SU-DHL-6 (cell line): ENCODE data around the gene EPAS1.

Experiments
- H2AFZ ChIP-seq: fragments of 200-600 bp; sonication (generic); 2 replicates; pipeline ENCODE4 v1.6.1; 2014; ENCODE audit warnings: low read depth, mild to moderate bottlenecking, moderate library complexity, mixed read lengths, antibody characterized with exemption, low read length; ENCODE audit not compliant: severe bottlenecking
- H3F3A ChIP-seq: fragments of 200-600 bp; shearing (Covaris generic); 2 replicates; pipeline ENCODE4 v1.6.0; 2016; ENCODE audit warnings: antibody characterized with exemption, mild to moderate bottlenecking; ENCODE audit not compliant: insufficient read depth
- H3K27ac ChIP-seq: fragments of 200-600 bp; sonication (generic); 2 replicates; pipeline ENCODE4 v1.5.1; 2016; ENCODE audit warnings: low read depth, mild to moderate bottlenecking, low read length, moderate library complexity, mixed read lengths
- H3K27me3 ChIP-seq: fragments of 200-600 bp; sonication (generic), shearing (Covaris generic); 2 replicates; pipeline ENCODE4 v1.6.0; 2014; ENCODE audit warnings: mild to moderate bottlenecking, low read length
- H3K36me3 ChIP-seq: fragments of 200-600 bp; sonication (generic); 2 replicates; pipeline ENCODE4 v1.6.1; 2014; ENCODE audit warnings: mild to moderate bottlenecking, low read length, mixed read lengths
- H3K4me2 ChIP-seq: fragments of 300-600, 200-600 bp; shearing (Covaris generic), sonication (generic); 2 replicates; pipeline ENCODE4 v1.6.0; 2014; ENCODE audit warnings: low read length, low read depth, mild to moderate bottlenecking; ENCODE audit not compliant: poor library complexity, severe bottlenecking
- H3K4me3 ChIP-seq: fragments of 200-600 bp; sonication (generic); 2 replicates; pipeline ENCODE4 v1.5.1; 2014; ENCODE audit warnings: antibody characterized with exemption, low read length, mild to moderate bottlenecking, mixed read lengths; ENCODE audit not compliant: insufficient read depth, poor library complexity, severe bottlenecking
- H3K79me2 ChIP-seq: fragments of 200-600 bp; sonication (generic); 2 replicates; pipeline ENCODE4 v1.6.1; 2014; ENCODE audit warnings: mild to moderate bottlenecking, low read length, moderate library complexity; ENCODE audit not compliant: insufficient read depth
- H3K9ac ChIP-seq: fragments of 200-600 bp; sonication (generic); 2 replicates; pipeline ENCODE4 v1.7.0; 2014; ENCODE audit warnings: mild to moderate bottlenecking, low read length
- H3K9me2 ChIP-seq: fragments of 200-600 bp; sonication (generic); replicated peaks from 2 replicates; pipeline ENCODE4 v1.6.1; 2014; ENCODE audit warnings: low read length; ENCODE audit not compliant: insufficient read depth
- H3K9me3 ChIP-seq: fragments of 200-600 bp; sonication (generic); 2 replicates; pipeline ENCODE4 v1.6.1; 2014; ENCODE audit warnings: low read length, mixed read lengths; ENCODE audit not compliant: insufficient read depth
- H4K20me1 ChIP-seq: fragments of 200-600 bp; sonication (generic); 2 replicates; pipeline ENCODE4 v1.6.1; 2014; ENCODE audit warnings: low read depth, mild to moderate bottlenecking, antibody characterized with exemption, low read length, moderate library complexity, mixed read lengths
- EZH2phosphoT487 ChIP-seq: fragments of 200-600 bp; sonication (generic), shearing (Covaris generic); conservative IDR thresholded peaks from 2 replicates; pipeline ENCODE4 v1.6.1; 2018; ENCODE audit warnings: mild to moderate bottlenecking, antibody characterized with exemption, low read length, moderate library complexity, mixed read lengths
- TF ChIP-seq, protein P1 (sequence below): fragments of 200-600 bp; sonication (generic); IDR thresholded peaks from one replicate; pipeline ENCODE4 v1.5.1; 2017; ENCODE audit warnings: antibody characterized with exemption, mild to moderate bottlenecking, low read length, moderate library complexity; ENCODE audit not compliant: insufficient read depth, poor library complexity, severe bottlenecking

EPAS1 gene

DNA sequence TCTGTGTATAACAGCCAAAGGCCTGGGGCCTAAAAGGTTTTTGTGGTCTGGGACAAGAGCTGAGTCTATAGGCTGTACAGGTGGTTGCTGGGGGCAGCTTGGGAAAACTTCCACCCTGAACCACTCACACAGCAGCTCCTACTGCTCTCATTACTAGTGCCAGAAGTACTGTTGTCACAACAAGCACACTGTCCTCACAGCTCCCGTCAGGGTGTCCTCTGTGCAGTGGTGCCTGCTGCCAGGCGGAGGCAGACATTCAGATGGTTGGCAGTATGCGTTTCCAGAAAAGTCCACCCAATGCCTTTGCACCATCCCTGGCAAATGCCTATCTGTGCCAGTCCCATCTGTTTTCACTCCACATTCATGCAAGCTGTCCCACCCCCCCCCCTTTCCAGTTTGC is 58.5 kb downstream of the EPAS1 start:
- Histone ChIP-seq H3F3A (no peaks in the 10 kb centered on the region), H3K79me2 (no peaks in the 10 kb centered on the region), H3K9me2 (no peaks in the 10 kb centered on the region), H3K4me3 (no peak overlapping the region), H3K36me3 (no peaks in the 10 kb centered on the region), H3K27me3 (no peaks in the 10 kb centered on the region), H4K20me1 (no peaks in the 10 kb centered on the region), H3K9ac (no peak overlapping the region), H3K27ac (no peak overlapping the region), H2AFZ (no peak overlapping the region), H3K9me3 (no peaks in the 10 kb centered on the region), H3K4me2 (no peak overlapping the region)
- no peak for TF ChIP-seq EZH2phosphoT487
- TF ChIP-seq, protein P1, sequence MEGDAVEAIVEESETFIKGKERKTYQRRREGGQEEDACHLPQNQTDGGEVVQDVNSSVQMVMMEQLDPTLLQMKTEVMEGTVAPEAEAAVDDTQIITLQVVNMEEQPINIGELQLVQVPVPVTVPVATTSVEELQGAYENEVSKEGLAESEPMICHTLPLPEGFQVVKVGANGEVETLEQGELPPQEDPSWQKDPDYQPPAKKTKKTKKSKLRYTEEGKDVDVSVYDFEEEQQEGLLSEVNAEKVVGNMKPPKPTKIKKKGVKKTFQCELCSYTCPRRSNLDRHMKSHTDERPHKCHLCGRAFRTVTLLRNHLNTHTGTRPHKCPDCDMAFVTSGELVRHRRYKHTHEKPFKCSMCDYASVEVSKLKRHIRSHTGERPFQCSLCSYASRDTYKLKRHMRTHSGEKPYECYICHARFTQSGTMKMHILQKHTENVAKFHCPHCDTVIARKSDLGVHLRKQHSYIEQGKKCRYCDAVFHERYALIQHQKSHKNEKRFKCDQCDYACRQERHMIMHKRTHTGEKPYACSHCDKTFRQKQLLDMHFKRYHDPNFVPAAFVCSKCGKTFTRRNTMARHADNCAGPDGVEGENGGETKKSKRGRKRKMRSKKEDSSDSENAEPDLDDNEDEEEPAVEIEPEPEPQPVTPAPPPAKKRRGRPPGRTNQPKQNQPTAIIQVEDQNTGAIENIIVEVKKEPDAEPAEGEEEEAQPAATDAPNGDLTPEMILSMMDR, result no peak

DNA sequence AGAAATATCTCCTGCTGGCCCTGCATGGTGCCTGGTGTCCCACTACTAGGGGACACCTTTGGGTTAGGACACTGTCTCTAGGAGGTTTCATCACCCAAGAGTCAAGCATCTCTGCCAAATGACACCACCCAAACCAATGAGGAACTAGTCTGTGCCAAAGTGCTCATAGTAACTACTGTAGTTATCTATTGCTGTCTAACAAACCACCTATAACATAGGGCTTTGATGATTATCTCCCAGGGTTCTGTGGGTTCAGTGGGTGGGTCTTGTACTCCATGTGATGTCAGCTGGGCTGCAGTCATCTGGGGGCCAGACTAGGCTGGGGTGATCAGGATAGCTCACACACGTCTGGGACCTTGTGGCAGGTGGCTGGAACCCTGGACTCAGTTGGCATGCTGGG is 59.8 kb downstream of the EPAS1 start:
- Histone ChIP-seq H4K20me1 (no peaks in the 10 kb centered on the region), H3K36me3 (no peaks in the 10 kb centered on the region), H3K9ac (no peak overlapping the region), H3K4me3 (no peak overlapping the region), H2AFZ (no peak overlapping the region), H3K27ac (no peak overlapping the region), H3K4me2 (no peak overlapping the region), H3K79me2 (no peaks in the 10 kb centered on the region), H3K27me3 (no peaks in the 10 kb centered on the region), H3F3A (no peaks in the 10 kb centered on the region), H3K9me2 (no peaks in the 10 kb centered on the region), H3K9me3 (no peaks in the 10 kb centered on the region)
- TF ChIP-seq, protein P1, result no peak
- TF ChIP-seq EZH2phosphoT487, result no peak

DNA sequence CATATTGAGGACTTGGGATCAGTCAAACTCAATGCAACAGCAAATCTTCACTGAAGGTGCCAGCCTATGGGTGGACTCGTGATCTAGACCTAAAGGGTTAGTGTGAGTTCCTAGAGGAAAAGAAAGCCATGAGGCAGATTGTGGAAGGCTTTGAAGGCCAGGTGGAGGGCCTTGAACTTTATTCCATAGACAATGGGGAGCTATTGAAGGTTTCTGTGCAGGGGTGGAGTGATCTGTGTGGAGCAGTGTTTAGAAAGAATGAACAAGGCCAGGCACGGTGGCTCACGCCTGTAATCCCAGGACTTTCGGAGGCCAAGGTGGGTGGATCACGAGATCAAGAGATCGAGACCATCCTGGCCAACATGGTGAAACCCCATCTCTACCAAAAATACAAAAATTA is 61.5 kb downstream of the EPAS1 start:
- no peak for TF ChIP-seq EZH2phosphoT487
- TF ChIP-seq, protein P1, result no peak
- no peak overlapping the region for H2AFZ ChIP-seq
- no peak overlapping the region for H3K4me3 ChIP-seq
- no peak overlapping the region for H3K9ac ChIP-seq
- no peaks in the 10 kb centered on the region for H3K79me2 ChIP-seq
- no peaks in the 10 kb centered on the region for H3F3A ChIP-seq
- H3K9me2 ChIP-seq, result no peaks in the 10 kb centered on the region
- no peaks in the 10 kb centered on the region for H3K9me3 ChIP-seq
- no peak overlapping the region for H3K27ac ChIP-seq
- no peak overlapping the region for H3K4me2 ChIP-seq
- no peaks in the 10 kb centered on the region for H4K20me1 ChIP-seq
- H3K27me3 ChIP-seq, result no peaks in the 10 kb centered on the region
- no peaks in the 10 kb centered on the region for H3K36me3 ChIP-seq
